Activated CD8-positive, alpha-beta memory T cell treated with anti-CD3 and anti-CD28 coated beads, Interleukin-2, amount 50 U/mL, for 4 hours (primary cell): ENCODE results near the gene ESYT2.

ENCODE experiments used
- DNase-seq: peaks from one replicate; pipeline ENCODE4 v3.0.0-alpha.2; 2020

The ESYT2 gene

DNA sequence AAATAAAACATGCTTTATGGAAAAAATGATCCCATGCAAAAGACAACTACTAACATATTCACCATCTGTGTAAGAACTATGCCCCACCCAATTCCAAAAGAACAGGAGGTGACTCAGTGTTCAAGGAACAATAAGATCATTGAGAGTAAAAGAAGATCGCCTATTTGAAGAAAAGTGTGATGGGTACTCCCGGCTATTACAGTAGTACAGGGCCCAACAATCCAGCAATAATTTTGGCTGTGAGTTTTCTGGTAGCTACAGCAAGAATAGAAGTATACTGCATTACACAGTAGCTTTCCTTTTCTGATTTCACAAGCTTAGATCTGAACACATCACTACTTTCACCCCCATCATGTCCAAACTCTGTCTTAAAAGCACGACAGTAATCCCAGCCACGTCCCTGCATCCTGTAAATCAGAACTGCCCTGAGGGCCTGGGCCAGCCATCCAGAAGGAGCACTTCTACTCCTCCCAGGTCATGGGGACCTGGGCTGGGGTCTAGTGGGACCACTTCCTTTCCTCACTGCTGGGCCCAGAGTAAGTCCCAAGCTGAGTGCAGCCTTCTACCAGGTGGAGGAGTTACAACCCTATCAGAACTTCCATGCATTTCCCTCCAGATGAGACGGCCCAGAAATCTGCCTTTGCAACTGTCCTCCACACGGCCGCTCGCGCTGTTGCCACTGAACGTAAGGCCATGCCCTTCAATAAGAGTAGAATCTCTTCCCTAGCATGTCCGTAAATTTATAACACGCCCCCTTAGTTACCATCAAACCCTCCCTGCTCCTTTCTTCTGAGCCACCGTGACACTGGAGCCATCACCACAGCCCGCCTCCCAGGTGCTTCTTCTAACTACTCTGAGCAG, 7.9 kb downstream of the ESYT2 start:
- no peak for DNase-seq

DNA sequence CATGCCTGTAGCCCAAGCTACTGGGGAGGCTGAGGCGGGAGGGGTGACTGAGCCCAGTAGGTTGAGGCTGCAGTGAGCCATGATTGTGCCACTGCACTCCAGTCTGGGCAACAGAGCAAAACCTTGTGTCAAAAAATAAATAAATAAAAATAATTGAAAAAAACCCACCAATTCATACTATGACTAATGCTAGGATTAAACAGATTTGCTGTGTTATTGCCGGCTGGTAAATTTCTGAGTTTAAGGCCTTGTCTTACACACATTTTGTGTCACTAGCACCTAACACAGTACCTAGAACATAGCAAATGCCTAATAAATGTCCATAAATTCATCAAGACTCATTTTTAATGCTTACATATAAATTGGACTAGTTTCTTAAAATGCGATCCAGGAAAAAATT, 8.7 kb downstream of the ESYT2 start:
- DNase-seq = no peak

DNA sequence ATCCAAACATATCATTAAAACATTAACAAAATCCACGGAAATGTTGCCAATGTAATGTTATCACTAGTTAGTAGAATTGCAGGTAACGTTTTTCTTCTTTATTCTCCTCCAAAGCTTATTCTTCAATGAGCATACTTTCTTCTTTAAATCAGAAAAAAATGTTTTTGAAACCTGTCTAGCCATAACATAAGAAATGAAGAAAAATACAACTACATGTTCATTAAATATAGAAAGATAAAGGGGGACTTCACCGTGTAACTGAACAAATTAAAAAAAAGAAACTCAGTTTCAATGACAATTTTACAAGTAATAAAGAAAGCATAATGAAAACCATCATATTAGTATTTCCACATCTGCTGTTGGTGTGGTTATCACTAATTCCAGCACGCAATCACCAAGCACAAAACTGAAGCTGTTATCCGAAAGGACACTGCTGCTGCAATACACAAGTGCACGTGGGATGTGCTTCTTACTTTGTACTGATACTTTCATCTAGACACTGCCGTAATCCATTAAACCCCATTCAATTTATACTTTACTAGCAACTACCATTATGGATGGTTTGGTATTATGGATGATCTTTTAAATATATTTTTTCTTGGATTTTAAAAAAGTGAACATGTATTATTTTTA, 9.6 kb downstream of the ESYT2 start:
- no peak for DNase-seq

DNA sequence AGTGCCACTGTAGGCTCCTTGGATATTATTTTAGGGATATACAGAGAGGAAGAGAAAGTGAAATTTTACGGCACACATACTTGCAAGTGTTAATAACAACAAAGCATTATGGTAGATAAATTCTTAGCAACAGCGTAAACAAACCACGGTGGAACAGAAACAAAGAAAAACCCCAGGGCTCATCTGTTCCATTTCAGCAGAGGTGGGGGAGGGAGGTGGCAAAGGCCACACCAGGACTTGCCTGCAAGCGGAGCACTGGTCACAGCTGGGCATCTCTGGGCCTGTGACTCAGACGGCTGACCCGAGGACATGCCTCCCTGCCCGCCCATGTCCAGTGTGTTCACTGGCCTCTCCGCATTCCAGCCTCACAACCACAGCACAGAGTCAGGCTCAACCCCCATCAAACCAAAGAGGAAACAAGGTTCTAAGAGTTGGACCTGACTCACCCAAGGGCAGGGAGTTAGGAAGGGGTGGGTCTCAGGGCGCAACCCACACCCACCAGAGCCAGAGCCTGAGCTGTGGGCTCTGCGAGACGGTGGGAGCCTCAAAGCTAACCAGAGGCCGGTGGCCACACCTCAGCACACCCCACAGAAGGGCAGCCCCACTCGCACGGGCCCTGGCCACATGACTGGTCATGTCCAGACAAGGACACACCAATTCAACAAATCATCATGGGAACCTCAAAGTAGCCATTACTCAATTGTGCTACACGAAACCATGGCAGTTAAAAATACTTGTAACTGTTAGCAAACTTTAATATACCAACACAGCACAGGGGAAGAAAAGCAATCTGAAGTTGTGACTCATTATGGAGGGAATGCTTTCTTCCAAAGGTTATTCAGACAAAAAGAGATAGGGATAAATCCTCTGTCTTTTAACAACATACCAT, 10.7 kb downstream of the ESYT2 start:
- peak; percentile 61 for DNase-seq

DNA sequence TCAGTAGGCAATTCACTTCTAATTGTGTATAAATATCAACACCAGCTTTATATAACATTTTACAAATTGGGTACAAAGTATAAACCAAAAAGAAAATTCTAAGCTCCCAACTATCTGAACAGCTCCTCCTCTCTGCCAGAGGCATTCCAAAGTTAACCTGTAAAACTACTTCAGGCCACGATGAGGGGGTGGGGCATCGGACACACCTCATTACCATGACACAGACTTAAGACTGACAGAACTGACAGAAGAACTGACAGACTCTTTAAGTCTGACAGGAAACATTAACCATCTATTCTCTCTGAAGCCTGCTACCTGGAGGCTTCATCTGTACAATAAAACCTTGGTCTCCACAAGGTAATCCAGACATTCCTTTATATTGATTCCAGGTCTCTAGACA, 12.3 kb downstream of the ESYT2 start:
- no peak for DNase-seq

DNA sequence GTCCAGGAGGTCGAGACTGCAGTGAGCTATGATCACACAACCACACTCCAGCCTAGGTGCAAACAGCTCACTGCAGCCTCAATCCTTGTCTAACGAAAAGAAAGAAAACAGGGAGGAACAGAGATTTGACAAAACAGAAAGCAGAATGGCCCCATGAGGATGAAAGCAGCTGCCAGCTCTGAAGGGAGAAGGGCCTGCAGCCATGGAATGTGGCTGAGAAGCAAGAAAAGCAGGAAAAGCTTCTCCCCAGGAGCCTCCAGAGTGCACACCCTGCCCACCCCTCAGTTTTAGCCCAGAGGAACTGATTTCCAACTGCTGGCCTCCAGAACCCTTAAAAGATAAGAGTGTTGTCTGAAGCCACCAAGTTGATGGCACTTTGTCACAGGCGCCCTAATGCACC, 13.0 kb downstream of the ESYT2 start:
- DNase-seq = no peak

DNA sequence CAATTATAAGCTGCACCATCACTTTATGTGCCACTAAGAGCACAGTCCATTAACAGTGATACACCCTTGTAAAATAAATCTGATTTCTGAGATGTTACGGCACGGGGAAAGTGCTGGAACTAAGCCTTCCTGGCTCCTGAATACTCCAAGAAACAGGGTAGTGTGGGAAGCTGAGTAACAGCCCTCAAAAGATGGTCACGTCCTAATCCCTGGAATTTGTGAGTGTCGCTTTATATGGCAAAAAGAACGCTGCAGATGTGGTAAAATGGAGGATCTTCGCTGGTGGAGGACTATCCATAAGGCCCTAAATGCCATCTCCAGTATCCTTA, 13.5 kb downstream of the ESYT2 start:
- no peak for DNase-seq

DNA sequence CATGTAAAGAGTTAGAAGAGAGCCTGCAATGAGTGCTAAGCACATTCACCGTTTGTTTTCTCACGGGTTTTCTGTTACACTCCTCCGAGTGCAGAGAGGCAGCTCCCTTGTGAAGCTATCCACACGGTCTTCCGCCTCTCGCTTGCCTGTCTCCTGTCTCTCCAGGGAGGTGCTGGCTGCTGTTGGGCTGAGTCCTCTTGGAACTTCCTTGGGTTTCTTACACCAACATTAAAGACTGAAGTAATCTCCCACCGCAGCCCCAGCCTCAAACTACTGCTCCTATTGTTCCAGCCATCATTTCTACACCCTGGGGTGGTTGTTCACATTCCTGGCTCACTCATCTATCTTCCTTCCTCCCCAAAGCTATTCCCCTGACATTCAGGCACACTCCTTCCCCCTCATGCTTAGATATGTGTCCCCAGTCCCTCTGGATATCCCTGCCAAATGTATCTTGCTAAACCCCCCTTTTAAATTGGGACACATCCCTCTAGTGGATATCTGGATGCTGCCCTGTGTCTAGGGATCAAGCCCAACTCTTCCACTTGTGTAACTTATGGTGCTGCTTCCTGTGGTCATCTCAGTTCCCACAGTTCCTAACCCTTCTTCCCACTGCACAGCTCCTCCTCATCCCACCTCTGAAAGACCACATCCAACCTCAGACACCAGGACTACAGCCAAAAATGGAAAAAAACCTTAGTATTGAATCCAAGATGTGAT, 14.1 kb downstream of the ESYT2 start:
- DNase-seq = no peak

DNA sequence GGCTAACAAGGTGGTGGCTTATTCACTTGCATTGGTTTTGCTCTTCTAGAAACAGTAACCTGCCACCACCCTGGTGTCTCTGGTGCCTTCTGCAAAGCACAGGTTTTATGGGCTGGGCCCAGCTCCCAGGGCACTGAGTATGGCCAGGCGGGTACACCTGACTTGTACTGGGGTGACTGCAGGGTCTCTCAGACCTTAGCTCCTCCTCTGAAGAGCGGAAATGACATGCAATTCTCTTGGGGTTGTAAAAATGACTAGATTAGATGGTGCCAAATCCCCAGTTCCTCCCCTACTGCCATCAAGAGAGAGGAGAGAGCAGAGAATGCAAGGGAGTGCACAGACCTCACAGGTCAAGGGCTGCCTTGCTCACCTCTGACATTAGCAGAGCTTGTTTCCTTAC, 14.7 kb downstream of the ESYT2 start:
- no peak for DNase-seq

DNA sequence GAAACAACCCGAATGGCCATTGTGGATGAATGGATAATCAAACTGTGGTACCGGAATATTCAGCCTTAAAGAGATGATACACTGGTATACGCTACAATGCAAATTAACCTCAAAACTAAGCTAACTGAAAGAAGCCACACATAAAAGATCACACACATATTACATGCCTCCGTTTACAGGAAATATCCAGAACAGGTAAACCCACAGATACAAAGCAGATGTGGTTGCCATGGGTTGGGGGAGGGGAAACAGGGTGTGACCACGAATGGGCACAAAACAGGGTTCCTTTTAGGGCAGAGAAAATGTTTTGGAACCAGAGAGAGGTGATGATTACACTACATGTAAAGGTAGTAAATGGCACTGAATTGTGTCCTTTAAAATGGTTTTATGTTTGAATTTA, 16.6 kb downstream of the ESYT2 start:
- DNase-seq = peak; percentile 56

DNA sequence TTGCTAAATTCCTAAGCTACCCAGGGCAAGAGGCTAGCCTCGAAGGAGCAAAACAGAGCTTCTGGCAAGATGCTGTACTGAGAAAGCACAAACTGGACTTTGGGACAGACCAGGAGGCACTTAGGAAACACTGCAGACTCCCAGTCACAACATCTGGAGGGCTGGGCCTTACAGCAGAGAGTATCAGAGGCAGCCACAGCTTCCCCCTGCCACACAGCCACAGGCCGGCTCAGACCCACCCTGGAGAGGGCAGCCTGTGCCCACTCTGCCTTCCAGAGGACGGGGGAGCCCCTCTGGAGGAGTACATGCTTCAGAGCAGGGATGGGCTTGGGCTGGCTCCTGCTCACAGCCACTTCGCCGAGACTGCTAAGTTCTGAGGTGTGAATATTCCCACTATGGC, 17.4 kb downstream of the ESYT2 start:
- DNase-seq = no peak

DNA sequence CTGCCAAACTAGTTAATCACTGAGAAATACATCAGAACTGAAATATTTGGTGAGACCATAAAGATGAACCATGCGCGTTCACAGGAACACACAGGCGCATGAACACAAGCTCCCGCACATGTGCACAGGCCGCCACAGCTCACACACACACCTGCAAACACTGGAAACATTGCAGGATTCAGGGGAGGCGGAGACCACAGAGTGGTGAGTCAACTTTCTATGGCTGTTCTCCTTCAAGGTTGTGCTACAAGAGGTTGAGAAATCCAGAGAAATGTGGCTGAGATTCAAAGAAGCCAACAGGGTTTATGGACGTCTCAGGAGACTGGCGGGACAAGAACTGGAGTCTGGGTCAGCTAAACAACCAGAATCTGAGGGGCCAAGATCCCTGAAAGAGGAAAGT, 17.8 kb downstream of the ESYT2 start:
- peak; percentile 61 for DNase-seq

DNA sequence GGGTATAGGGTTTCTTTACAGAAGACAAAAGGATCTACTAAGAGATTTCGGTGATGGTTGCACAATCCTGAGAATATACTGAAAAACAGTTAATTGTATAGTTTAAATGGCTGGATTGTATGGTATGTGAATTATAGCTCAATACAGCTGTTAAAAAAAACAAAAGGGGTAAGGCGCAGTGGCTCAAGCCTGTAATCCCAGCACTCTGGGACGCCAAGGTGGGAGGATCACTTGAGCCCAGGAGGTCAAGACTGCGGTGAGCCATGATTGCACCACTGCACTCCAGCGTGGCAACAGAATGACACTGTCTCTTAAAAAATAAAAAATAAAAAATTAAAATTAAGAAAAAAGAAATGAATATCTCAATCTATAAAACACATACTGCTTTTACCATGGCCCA, 18.5 kb downstream of the ESYT2 start:
- no peak for DNase-seq

DNA sequence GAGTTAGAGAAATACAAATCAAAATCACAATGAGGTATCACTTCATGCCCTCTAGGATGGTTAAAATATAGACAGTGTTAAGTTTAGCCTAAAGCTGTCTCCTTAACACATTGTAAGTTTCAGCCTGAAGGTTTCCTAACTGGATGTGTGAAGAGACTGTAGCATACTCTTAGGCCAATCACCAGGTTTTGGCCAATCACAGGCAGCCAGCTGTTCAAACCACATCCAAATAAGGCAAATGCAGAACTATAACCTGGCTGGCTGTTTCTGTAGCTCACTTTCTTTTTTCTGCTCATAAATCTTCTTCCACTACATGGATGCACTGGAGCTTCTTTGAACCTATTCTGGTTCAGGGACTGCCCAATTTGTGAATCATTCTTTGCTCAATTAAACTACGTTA, 19.7 kb downstream of the ESYT2 start:
- no peak for DNase-seq

DNA sequence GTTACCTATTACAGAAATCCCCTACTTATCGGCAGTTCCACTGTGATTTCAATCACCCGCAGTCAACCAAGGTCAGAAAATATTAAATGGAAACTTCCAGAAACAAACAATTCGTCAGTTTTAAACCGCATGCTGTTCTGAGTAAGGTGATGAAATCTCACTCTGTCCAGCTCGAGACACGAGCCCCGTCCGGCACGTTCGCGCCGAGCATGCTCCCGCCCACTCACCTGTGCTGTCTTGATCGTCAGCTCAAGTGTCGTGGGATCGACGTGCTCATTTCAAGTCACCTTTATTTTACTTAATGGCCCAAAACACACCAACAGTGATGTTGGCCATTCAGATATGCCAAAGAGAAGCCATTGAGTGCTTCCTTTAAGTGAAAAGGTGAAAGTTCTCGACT, 21.2 kb downstream of the ESYT2 start:
- no peak for DNase-seq

DNA sequence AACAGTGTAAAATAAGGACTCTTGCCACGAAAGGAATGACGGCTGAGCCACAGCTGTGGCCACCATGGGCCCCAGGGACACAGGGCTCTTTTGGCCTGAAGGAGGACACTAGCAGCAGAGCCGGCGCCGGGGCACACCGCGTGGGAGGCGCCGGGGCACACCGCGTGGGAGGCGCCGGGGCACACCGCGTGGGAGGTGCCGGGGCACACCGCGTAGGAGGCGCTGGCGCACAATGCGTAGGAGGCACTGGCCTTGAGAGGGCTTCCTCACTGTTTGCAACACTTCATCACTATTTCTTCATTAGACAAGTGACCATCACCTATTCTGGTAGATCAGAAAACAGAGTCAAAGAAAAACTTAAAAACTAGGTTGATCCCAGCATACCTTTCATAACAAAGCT, 23.4 kb downstream of the ESYT2 start:
- no peak for DNase-seq

DNA sequence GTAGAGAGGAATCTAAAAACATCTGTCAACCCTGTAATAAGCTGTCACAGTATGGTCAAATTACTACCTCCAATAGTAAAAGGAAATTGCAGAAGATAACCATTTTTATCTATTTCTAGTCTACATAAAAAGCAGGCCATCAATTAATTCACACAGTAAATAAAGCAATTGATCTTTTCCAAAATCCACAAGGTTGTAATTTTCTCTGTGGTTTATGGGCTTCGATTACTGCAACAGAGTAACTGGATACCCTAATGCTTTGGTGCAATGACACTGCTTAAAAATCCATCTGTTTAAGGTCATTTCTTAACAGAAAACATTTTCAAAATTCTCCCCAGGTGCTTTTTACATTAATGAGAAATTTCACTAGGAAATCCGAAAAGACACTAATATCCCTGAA, 23.9 kb downstream of the ESYT2 start:
- no peak for DNase-seq

DNA sequence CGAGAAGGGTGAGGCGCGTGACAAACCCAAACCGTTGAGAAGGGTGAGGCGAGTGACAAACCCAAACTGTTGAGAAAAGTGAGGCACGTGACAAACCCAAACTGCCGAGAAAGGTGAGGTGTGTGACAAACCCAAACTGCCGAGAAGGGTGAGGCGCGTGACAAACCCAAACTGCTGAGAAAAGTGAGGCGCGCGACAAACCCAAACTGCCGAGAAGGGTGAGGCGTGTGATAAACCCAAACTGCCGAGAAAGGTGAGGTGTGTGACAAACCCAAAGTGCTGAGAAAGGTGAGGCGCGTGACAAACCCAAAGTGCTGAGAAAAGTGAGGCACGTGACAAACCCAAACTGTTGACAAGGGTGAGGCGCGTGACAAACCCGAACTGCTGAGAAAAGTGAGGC, 25.0 kb downstream of the ESYT2 start:
- no peak for DNase-seq

DNA sequence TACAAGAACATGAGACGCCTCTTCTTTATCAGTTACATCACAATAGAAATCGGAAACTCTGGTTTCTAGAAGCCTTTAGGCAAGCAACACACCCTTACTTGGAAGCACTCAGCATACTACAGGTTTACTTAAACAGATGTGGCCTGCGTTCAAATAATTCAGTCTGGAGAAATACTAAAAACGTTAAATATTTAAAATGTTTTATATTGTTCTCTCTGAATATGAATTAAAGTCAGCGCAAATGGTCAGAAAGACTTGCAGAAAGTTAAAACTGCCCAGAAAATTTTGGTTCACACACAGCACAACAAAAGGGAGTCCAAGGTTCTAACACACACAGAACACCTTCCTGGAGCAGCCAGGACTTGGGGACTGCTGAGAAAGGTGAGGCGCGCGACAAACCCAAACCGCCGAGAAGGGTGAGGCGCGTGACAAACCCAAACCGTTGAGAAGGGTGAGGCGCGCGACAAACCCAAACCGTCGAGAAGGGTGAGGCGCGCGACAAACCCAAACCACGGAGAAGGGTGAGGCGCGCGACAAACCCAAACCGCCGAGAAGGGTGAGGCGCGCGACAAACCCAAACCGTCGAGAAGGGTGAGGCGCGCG, 25.8 kb downstream of the ESYT2 start:
- no peak for DNase-seq

DNA sequence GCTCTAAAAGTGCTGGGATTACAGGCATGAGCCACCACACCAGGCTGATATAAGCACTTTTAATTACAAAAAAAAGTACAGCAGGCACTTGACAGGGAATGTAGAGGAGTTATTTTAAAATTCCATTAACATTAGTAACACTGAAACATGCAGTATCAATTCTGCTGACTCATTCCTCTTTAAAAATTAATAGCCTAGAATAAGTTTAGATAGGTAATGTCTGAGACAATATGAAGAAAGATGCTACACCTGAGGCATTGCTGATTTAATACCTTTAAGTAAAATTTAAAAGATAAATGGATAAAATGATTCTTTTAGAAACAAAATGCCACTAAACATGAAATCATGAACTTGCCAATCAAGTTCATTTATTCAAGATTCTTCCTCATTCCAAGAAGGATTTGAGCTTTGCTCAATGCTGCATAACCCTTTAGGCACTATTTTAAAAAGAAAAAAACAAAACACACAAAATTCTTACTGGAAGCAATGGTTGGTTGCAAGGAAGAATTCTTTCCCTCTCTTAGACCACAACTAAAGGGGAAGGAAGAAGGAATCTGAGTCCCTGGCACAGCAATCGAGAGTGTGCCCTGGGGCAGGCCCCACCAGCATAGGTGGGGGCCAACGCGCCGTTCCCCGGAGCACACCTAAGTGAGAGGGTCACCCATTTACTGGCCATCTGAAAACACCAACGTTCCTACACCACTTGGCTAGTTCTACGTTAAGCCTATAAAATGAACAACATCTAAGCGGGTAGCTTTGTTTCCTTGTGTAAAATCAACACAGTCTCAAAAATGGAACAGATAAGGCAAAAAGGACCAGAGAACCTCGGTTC, 26.6 kb downstream of the ESYT2 start:
- DNase-seq = no peak

DNA sequence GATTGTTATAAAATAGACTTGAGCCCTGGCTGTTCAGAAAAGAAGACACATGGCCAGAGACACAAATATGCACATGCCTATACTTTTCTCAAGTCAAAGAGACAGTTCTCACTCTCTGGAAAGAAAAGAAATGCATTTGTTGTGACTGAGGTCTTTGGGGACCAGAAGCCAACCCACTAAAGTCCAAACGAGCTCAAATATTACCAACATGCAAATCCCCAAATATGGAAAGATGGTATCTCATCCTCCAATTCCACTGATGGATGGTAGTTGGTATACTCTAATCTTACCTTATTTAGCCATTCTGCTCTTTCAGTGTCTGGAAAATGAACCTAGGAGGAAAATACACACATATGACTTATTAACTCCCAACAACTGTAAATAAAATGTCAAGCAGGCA, 30.6 kb downstream of the ESYT2 start:
- DNase-seq = no peak

DNA sequence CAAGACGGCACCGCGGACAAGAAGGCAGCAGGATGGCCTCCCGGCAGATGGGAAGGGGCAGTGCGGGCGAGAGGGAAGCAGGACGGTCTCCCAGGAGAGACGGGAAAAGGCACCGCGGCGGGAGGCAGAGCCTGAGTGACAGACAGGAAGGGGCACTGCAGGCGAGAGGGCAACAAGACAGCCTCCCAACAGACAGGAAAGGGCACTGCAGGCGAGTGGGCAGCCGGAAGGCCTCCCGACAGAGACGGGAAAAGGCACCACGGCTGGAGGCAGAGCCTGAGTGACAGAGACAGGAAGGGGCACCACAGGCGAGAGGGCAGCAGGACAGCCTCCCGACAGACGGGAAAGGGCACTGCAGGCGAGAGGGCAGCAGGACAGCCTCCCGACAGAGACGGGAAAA, 32.6 kb downstream of the ESYT2 start:
- no peak for DNase-seq
